ENCODE results near the gene LGR4. TPM values are rescaled to one million over a fixed set of nuclear protein-coding genes. Genes with fewer than 3 reads are reported as not detected.
A peak's percentile ranks its signal among the peaks of the same experiment; 100 is the strongest.

The LGR4 gene
- total RNA-seq, 1 donor from 2014 or later = 43.8 TPM

- no peak overlapping the region for H3K27ac ChIP-seq (ENCODE audit: low read depth, low read length)
- H3K4me3 ChIP-seq (ENCODE audit: low read length in 3 of 3) = no peak overlapping the region
- no peaks in the 10 kb centered on the region for H3K36me3 ChIP-seq (ENCODE audit: control insufficient read depth in 3 of 3, insufficient read depth in 3 of 3, low read length in 3 of 3)
- no peak overlapping the region for H3K9ac ChIP-seq (ENCODE audit: low read depth in 1 of 3, low read length in 3 of 3)
- H3K9me3 ChIP-seq (ENCODE audit: control insufficient read depth in 3 of 3, low read length in 3 of 3) = no peaks in the 10 kb centered on the region
- no peaks in the 10 kb centered on the region for H3K27me3 ChIP-seq (ENCODE audit: control insufficient read depth in 3 of 3, insufficient read depth in 3 of 3, low read length in 3 of 3)
- peaks cover 0 to 4% (median 0%) of the 10 kb centered on the region in 3 donors for H3K4me1 ChIP-seq (ENCODE audit: control insufficient read depth in 3 of 3, insufficient read depth in 3 of 3, low read length in 3 of 3)
Measured at GRCh38 chr11:27420722-27421572, 51.6 kb downstream of the LGR4 start.

GRCh38 chr11:27420217-27420616, 52.4 kb downstream of the LGR4 start:
- Histone ChIP-seq H3K4me1 (ENCODE audit: control insufficient read depth in 3 of 3, insufficient read depth in 3 of 3, low read length in 3 of 3) (peaks cover 0 to 4% (median 0%) of the 10 kb centered on the region in 3 donors), H3K9ac (ENCODE audit: low read depth in 1 of 3, low read length in 3 of 3) (no peak overlapping the region), H3K27me3 (ENCODE audit: control insufficient read depth in 3 of 3, insufficient read depth in 3 of 3, low read length in 3 of 3) (no peaks in the 10 kb centered on the region), H3K9me3 (ENCODE audit: control insufficient read depth in 3 of 3, low read length in 3 of 3) (no peaks in the 10 kb centered on the region), H3K4me3 (ENCODE audit: low read length in 3 of 3) (no peak overlapping the region), H3K36me3 (ENCODE audit: control insufficient read depth in 3 of 3, insufficient read depth in 3 of 3, low read length in 3 of 3) (no peaks in the 10 kb centered on the region), H3K27ac (ENCODE audit: low read depth, low read length) (no peak overlapping the region)

DNA sequence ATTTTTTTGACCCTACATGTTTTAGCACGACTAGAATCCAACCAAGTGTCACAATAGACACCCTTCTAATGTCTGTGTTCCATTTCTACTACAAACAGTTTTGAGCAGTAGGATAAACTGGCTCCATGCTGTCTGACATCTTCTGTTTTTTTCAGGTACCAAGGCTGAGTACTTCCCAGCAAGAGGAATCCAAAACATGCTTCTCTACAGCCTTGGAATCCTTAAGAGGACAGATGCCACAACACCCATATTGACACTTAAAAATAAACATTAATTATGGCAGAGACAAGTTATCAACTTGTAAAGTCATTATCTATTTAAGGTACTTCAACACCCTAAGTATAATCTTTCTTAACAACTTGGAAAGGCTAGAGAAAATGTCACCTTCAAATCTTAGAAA, 54.2 kb downstream of the LGR4 start:
- Histone ChIP-seq H3K9me3 (ENCODE audit: control insufficient read depth in 3 of 3, low read length in 3 of 3) (no peaks in the 10 kb centered on the region), H3K9ac (ENCODE audit: low read depth in 1 of 3, low read length in 3 of 3) (no peak overlapping the region), H3K27ac (ENCODE audit: low read depth, low read length) (no peak overlapping the region), H3K36me3 (ENCODE audit: control insufficient read depth in 3 of 3, insufficient read depth in 3 of 3, low read length in 3 of 3) (no peaks in the 10 kb centered on the region), H3K4me1 (ENCODE audit: control insufficient read depth in 3 of 3, insufficient read depth in 3 of 3, low read length in 3 of 3) (peaks cover 0 to 4% (median 0%) of the 10 kb centered on the region in 3 donors), H3K4me3 (ENCODE audit: low read length in 3 of 3) (no peak overlapping the region), H3K27me3 (ENCODE audit: control insufficient read depth in 3 of 3, insufficient read depth in 3 of 3, low read length in 3 of 3) (no peaks in the 10 kb centered on the region)

DNA sequence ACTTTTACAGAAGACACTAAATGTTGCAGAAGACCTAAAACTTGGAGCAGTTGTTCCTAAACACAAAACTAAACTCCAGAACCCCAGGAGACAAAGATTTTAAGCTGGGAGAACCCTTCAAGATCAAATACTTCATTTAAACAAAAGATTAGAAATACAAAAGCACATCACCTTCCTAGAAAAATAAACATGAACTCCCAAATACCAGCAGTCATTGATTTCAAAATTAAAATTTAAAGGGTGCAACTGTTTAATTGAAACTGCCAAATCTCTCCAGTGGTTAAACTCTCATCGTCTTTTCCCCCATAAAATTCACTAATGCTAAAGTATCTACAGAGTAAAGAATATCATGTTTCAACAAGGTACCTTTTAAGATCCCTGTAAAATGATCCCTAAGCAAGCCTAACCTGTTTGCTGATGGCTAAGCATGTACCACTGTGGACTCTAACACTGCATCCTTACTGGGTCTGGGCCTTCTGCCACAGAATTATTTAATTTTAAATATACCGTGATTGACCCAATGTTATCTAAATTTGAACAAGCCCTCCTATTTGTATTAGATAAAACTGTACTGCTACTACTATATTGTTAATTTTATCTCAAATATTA, 55.9 kb downstream of the LGR4 start:
- Histone ChIP-seq H3K9me3 (ENCODE audit: control insufficient read depth in 3 of 3, low read length in 3 of 3) (no peaks in the 10 kb centered on the region), H3K9ac (ENCODE audit: low read depth in 1 of 3, low read length in 3 of 3) (no peak overlapping the region), H3K4me1 (ENCODE audit: control insufficient read depth in 3 of 3, insufficient read depth in 3 of 3, low read length in 3 of 3) (peaks cover 0 to 2% (median 0%) of the 10 kb centered on the region in 3 donors), H3K27me3 (ENCODE audit: control insufficient read depth in 3 of 3, insufficient read depth in 3 of 3, low read length in 3 of 3) (no peaks in the 10 kb centered on the region), H3K4me3 (ENCODE audit: low read length in 3 of 3) (no peak overlapping the region), H3K36me3 (ENCODE audit: control insufficient read depth in 3 of 3, insufficient read depth in 3 of 3, low read length in 3 of 3) (no peaks in the 10 kb centered on the region), H3K27ac (ENCODE audit: low read depth, low read length) (no peak overlapping the region)

- Histone ChIP-seq H3K27ac (ENCODE audit: low read depth, low read length) (no peak overlapping the region), H3K4me1 (ENCODE audit: control insufficient read depth in 3 of 3, insufficient read depth in 3 of 3, low read length in 3 of 3) (peaks cover 0 to 2% (median 0%) of the 10 kb centered on the region in 3 donors), H3K4me3 (ENCODE audit: low read length in 3 of 3) (no peak overlapping the region), H3K27me3 (ENCODE audit: control insufficient read depth in 3 of 3, insufficient read depth in 3 of 3, low read length in 3 of 3) (no peaks in the 10 kb centered on the region), H3K9me3 (ENCODE audit: control insufficient read depth in 3 of 3, low read length in 3 of 3) (no peaks in the 10 kb centered on the region), H3K36me3 (ENCODE audit: control insufficient read depth in 3 of 3, insufficient read depth in 3 of 3, low read length in 3 of 3) (no peaks in the 10 kb centered on the region), H3K9ac (ENCODE audit: low read depth in 1 of 3, low read length in 3 of 3) (no peak overlapping the region)
Measured at GRCh38 chr11:27414644-27415043, 57.9 kb downstream of the LGR4 start.

DNA sequence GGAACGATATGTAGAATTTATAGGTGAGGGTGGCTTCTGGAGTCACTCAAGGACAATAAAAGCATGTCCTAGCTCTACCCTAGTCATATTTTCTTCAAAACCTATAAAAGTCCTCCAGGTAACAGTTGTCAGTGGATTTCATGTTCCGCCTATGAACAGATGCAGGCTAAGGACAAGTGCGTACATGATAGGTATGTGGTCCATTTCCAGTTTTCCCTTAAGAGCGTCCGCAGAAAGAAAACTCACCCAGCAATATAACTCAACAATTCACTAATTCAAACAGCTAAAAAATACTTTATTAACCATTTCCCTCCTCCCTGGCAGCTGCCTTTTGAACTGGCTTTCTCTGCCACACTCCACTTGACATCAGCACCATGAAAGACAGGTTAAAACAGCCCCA, 59.4 kb downstream of the LGR4 start:
- H3K9me3 ChIP-seq (ENCODE audit: control insufficient read depth in 3 of 3, low read length in 3 of 3) = no peaks in the 10 kb centered on the region
- no peaks in the 10 kb centered on the region for H3K27me3 ChIP-seq (ENCODE audit: control insufficient read depth in 3 of 3, insufficient read depth in 3 of 3, low read length in 3 of 3)
- H3K4me1 ChIP-seq (ENCODE audit: control insufficient read depth in 3 of 3, insufficient read depth in 3 of 3, low read length in 3 of 3) = peaks cover 0 to 6% (median 0%) of the 10 kb centered on the region in 3 donors
- H3K9ac ChIP-seq (ENCODE audit: low read depth in 1 of 3, low read length in 3 of 3) = no peak overlapping the region
- no peaks in the 10 kb centered on the region for H3K36me3 ChIP-seq (ENCODE audit: control insufficient read depth in 3 of 3, insufficient read depth in 3 of 3, low read length in 3 of 3)
- H3K27ac ChIP-seq (ENCODE audit: low read depth, low read length) = no peak overlapping the region
- no peak overlapping the region for H3K4me3 ChIP-seq (ENCODE audit: low read length in 3 of 3)

GRCh38 chr11:27412192-27412691, 60.3 kb downstream of the LGR4 start:
- H3K4me1 ChIP-seq (ENCODE audit: control insufficient read depth in 3 of 3, insufficient read depth in 3 of 3, low read length in 3 of 3) = peaks cover 0 to 6% (median 0%) of the 10 kb centered on the region in 3 donors
- H3K9me3 ChIP-seq (ENCODE audit: control insufficient read depth in 3 of 3, low read length in 3 of 3) = no peaks in the 10 kb centered on the region
- H3K9ac ChIP-seq (ENCODE audit: low read depth in 1 of 3, low read length in 3 of 3) = no peak overlapping the region
- no peaks in the 10 kb centered on the region for H3K36me3 ChIP-seq (ENCODE audit: control insufficient read depth in 3 of 3, insufficient read depth in 3 of 3, low read length in 3 of 3)
- H3K4me3 ChIP-seq (ENCODE audit: low read length in 3 of 3) = no peak overlapping the region
- no peaks in the 10 kb centered on the region for H3K27me3 ChIP-seq (ENCODE audit: control insufficient read depth in 3 of 3, insufficient read depth in 3 of 3, low read length in 3 of 3)
- no peak overlapping the region for H3K27ac ChIP-seq (ENCODE audit: low read depth, low read length)

DNA sequence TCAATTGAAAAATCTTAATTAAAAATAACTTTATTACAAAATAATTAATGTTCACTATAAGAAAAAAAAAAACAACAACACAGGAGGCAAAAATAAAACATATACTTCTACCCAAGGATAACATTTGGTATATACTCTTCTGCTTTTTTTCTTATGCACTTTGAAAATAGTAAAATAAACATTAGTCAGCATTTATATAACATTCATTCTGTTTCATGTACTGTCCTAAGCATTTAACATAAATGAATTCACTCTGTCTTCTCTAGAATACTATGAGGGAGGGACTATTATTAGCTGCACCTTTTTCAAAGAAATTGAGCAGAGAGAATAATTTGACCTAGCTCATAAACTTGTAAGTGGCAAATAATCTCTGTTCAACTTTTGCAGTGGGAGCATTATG, 61.3 kb downstream of the LGR4 start:
- no peaks in the 10 kb centered on the region for H3K36me3 ChIP-seq (ENCODE audit: control insufficient read depth in 3 of 3, insufficient read depth in 3 of 3, low read length in 3 of 3)
- H3K27me3 ChIP-seq (ENCODE audit: control insufficient read depth in 3 of 3, insufficient read depth in 3 of 3, low read length in 3 of 3) = no peaks in the 10 kb centered on the region
- no peaks in the 10 kb centered on the region for H3K9me3 ChIP-seq (ENCODE audit: control insufficient read depth in 3 of 3, low read length in 3 of 3)
- H3K4me3 ChIP-seq (ENCODE audit: low read length in 3 of 3) = no peak overlapping the region
- peaks cover 0 to 6% (median 0%) of the 10 kb centered on the region in 3 donors for H3K4me1 ChIP-seq (ENCODE audit: control insufficient read depth in 3 of 3, insufficient read depth in 3 of 3, low read length in 3 of 3)
- H3K27ac ChIP-seq (ENCODE audit: low read depth, low read length) = no peak overlapping the region
- H3K9ac ChIP-seq (ENCODE audit: low read depth in 1 of 3, low read length in 3 of 3) = no peak overlapping the region

DNA sequence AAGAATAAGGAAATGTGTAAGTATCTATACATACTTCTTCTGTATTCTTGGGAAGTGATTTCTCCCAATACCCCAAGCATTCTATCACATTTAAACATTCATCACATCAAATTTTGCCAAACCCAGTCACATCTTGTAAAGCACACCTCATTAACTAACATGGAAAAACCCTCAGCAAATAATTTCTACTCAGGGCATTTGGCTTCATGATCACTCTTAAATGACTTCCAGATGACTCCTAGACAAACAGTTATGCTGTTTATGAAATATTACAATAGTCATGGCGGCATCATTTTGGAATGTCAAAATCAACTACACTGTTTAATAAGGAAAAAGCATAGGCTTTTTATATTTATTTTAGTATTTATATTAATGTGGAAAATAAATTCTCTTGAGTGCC, 62.3 kb downstream of the LGR4 start:
- no peak overlapping the region for H3K27ac ChIP-seq (ENCODE audit: low read depth, low read length)
- H3K9ac ChIP-seq (ENCODE audit: low read depth in 1 of 3, low read length in 3 of 3) = no peak overlapping the region
- H3K36me3 ChIP-seq (ENCODE audit: control insufficient read depth in 3 of 3, insufficient read depth in 3 of 3, low read length in 3 of 3) = no peaks in the 10 kb centered on the region
- peaks cover 0 to 6% (median 0%) of the 10 kb centered on the region in 3 donors for H3K4me1 ChIP-seq (ENCODE audit: control insufficient read depth in 3 of 3, insufficient read depth in 3 of 3, low read length in 3 of 3)
- H3K4me3 ChIP-seq (ENCODE audit: low read length in 3 of 3) = no peak overlapping the region
- H3K27me3 ChIP-seq (ENCODE audit: control insufficient read depth in 3 of 3, insufficient read depth in 3 of 3, low read length in 3 of 3) = no peaks in the 10 kb centered on the region
- H3K9me3 ChIP-seq (ENCODE audit: control insufficient read depth in 3 of 3, low read length in 3 of 3) = no peaks in the 10 kb centered on the region

DNA sequence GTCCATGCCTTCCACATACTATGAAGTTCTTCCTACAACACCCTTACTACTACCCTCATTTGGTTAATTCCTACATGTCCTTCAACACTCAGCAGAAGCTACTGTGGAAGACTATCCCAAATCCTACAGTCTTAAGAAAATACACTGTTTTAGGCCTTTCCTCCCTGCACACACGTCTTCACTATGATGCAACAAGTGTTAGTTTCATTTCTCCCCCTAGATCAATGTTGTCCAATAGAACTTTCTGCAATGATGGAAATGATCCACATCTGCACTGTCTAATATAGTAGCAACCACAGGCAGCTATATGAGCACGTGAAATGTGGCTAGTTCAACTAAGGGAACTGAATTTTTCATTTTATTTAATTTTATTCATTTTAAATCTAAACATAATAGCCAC, 62.8 kb downstream of the LGR4 start:
- Histone ChIP-seq H3K9ac (ENCODE audit: low read depth in 1 of 3, low read length in 3 of 3) (no peak overlapping the region), H3K27ac (ENCODE audit: low read depth, low read length) (peak overlapping the region; percentile 8), H3K9me3 (ENCODE audit: control insufficient read depth in 3 of 3, low read length in 3 of 3) (no peaks in the 10 kb centered on the region), H3K4me3 (ENCODE audit: low read length in 3 of 3) (no peak overlapping the region), H3K36me3 (ENCODE audit: control insufficient read depth in 3 of 3, insufficient read depth in 3 of 3, low read length in 3 of 3) (no peaks in the 10 kb centered on the region), H3K27me3 (ENCODE audit: control insufficient read depth in 3 of 3, insufficient read depth in 3 of 3, low read length in 3 of 3) (no peaks in the 10 kb centered on the region), H3K4me1 (ENCODE audit: control insufficient read depth in 3 of 3, insufficient read depth in 3 of 3, low read length in 3 of 3) (peaks cover 0 to 6% (median 0%) of the 10 kb centered on the region in 3 donors)
